Stimulated activated CD8-positive, alpha-beta memory T cell treated with anti-CD3 and anti-CD28 coated beads, Interleukin-15, amount 100 ng/mL, for 4 hours (primary cell): ENCODE measurements around the gene OR2AK2.

Experiments
- DNase-seq, 2 donors: peaks; one replicate each; pipeline ENCODE4 v3.0.0-alpha.2; 2020; ENCODE audit warnings: low read depth in 2 of 2

The OR2AK2 gene, protein sequence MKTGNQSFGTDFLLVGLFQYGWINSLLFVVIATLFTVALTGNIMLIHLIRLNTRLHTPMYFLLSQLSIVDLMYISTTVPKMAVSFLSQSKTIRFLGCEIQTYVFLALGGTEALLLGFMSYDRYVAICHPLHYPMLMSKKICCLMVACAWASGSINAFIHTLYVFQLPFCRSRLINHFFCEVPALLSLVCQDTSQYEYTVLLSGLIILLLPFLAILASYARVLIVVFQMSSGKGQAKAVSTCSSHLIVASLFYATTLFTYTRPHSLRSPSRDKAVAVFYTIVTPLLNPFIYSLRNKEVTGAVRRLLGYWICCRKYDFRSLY

DNA sequence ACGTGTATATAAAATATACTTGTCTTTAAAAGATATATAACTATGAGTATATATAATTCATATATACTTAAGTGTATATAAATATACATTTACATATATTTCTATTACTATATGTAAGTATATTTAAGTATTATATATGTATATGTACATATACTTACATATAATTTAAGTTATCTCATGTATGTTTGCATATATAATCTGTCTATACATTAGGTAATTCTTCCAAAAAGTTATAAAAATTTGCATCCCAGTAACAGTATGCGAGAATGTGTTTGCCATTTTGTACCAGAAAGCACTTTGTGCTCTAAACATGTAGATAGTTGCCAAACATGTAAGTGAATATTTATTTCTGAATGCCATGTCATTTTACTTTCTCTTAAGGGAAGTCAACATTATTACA is at the start of gene OR2AK2:
TSS of gene OR2AK2 (plus strand) at position 301 of the 400 bp plus-strand sequence. CDS start 144 bp downstream, outside the sequence.
- no peak for DNase-seq

DNA sequence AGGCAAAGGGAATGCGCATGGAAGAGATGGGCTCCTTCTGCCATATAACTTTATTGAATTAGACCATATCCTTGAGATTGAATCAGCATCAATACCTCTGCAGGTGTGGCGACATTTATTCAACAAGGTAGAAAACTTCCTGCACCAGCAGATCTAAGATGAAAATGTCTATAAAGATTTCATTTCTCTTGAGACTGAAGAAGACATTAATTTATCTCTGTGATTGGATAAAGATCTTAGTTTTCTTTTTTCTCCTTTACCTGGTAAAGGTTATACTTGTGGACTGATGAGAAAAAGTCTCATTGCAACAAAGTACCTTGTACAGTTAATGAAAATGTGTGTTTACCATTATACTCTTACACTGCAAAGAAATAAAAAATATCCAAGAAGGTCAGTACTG is 45.1 kb upstream of the OR2AK2 start, which contains the start of gene OR2T8:
TSS of gene OR2T8 (plus strand) at position 301 of the 400 bp plus-strand sequence. CDS start 766 bp downstream, outside the sequence.
- no peak for DNase-seq

DNA sequence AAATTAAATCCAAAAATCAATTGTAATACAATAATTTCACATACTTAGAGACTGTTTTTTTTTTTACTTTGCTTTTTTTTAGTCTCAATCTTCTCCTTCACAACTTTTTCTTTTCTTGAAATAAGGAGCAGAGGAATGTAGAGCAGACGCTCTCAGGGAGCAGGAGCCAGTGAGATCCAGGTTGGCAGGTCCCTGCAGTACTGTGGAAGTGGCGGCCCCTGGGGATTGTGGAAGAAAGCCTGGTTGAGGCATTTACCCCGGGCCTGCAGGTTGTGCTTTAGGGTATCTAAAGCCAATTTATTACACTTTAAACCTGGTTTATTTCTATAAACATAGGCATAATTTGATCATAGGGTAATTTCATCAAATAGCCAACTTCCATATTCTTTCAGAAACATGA is 41.1 kb upstream of the OR2AK2 start:
- no peak for DNase-seq

DNA sequence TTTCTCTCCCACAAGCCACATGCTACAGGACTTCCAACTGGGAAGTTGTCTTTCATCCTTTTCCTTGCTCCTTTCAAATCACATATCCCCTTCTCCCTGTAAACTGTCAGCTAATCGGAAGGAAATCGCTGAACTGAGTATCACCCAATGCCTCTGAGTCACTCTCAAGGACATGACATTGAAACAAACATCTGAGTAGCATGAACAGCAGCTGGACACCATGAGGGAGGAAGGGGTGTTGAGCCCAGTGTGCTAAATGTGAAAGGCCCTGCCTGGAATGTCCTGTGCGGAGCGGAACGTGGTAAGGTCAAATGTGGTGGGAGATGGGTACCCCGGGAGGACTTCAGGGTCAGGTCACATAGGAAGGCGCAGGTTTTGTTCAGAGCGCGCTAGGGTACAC is 40.2 kb upstream of the OR2AK2 start, which contains the start of gene OR2AJ1:
TSS of gene OR2AJ1 (plus strand) at position 22 of the 400 bp plus-strand sequence. CDS start 8,880 bp downstream, outside the sequence.
- no peak for DNase-seq

DNA sequence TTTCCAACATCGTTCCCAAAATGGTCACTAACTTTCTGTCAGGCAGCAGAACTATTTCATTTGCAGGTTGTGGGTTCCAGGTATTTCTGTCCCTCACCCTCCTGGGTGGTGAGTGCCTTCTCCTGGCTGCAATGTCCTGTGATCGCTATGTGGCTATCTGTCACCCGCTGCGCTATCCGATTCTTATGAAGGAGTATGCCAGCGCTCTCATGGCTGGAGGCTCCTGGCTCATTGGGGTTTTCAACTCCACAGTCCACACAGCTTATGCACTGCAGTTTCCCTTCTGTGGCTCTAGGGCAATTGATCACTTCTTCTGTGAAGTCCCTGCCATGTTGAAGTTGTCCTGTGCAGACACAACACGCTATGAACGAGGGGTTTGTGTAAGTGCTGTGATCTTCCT is 31.0 kb upstream of the OR2AK2 start:
- DNase-seq = no peak

DNA sequence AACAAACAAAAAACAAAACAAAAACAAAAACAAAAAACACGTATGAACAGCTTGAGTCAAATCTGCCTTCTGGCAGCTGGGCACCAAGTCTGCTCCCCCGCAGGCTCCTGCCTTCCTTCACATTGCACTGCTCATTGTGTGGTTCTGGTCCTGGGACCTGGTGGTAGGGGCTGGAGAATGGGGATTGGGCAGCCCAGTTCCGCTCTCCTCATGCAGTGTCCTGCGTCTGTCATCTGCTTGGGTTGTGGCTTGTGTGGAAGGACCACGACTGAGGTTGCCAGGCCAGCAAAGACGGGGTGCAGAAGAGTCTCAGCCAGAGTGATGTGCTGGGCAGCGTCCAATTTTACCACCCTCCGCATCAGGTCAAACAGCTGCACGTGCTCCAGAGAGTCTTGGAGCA is 29.3 kb upstream of the OR2AK2 start:
- DNase-seq = no peak

DNA sequence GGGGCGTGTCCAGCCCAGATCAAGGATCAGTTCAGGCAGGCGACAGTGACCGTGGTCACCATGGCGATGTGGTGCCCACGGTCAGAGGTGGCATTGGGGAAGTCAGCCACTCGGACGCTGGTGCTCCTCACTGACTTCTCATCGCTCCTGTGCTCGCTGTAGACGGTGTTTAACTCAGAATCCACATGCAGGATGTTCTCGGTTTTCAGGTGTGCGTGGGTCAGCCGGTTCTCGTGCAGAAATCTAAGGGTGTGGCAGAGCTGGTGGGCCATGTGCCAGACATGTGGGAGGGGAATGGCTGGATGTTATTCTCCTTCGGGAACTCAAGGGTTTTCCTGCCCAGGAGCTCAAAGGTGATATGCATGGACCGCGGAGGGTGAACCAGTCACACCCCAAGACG is 28.6 kb upstream of the OR2AK2 start:
- DNase-seq = no peak

DNA sequence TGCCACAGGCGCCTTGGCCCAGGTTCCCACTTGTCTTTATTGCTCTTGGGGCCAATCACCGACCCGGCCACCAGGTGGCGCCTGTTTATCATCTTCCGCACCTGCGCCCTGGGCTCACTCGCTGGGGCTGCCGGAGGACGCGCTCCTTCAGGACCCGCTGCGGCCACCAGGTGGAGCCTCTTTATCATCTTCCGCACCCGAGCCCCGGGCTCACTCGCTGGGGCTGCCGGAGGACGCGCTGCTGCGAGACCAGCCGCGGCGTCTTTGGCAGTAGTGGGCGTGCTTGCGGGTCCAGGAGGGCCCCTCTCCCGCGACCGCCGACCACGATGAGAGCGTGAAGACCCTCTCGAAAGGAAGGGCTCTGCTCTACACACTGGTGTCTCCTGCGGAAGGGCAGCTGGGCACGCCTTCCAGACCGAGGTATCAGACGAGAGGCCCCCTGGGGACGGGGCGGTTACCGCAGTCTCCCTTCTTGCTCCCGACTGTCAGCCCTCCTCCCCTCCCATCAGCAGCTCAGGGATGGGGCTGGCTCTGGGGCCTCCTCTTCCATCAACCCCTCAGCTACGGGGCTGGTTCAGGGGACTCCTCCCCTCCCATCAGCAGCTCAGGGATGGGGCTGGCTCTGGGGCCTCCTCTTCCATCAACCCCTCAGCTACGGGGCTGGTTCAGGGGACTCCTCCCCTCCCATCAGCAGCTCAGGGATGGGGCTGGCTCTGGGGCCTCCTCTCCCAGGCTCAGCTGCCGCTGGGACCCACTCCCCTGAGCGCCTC is 27.9 kb upstream of the OR2AK2 start:
- peak; percentile 64 to 67 for DNase-seq

DNA sequence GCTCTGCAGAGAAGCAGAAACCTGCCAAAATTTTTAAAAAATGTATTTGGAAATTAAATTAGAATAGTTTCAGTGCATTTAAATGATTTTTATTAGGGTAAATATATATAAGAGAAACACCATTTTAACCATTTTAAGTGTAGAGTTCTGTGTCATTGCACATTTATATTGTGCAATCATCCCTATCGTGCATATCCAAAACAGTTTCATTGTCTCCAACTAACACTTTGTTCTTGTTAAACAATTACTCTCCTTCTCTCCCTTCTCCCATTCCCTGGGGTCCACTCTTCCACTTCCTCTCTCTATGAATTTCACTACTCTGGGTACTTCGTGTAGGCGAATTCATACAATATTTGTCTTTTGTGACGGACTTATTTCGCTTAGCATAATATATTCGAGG is 22.4 kb upstream of the OR2AK2 start:
- no peak for DNase-seq

DNA sequence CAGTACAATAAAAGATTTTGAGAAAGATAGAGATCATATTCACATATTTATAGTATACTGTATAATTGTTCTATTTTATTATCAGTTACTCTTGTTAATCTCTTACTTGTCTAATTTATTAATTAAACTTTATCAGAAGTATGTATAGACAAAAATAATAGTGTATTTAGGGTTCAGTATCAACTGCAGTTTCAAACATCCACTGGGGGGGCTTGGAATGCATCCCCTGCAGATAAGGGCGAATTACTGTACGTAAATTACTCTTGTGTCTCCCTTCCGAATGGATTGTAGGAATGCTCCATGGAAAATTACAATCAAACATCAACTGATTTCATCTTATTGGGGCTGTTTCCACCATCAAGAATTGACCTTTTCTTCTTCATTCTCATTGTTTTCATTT is 16.5 kb upstream of the OR2AK2 start, which contains the start of gene OR2L8:
TSS of gene OR2L8 (plus strand) at position 301 of the 400 bp plus-strand sequence. CDS start at position 301, 0 bp downstream.
- no peak for DNase-seq

DNA sequence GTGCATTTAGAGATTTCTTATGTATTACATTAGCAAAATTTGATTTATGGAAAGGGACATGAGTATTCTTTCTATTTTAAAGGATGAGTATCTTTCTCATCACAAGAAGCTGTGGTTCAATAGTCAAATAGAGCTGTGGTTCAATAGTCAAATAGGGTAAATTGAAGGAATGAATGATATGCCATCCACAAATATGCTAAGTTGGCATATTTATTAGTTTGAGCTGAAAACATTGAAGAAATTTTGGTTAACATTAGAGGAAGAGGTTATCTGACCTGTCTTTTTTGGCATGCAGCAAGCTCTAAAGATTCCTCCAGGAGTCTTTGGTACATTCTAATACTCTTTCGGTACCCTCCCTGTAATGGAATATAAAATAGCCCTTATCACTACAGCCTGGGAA is 11.6 kb upstream of the OR2AK2 start:
- no peak for DNase-seq

DNA sequence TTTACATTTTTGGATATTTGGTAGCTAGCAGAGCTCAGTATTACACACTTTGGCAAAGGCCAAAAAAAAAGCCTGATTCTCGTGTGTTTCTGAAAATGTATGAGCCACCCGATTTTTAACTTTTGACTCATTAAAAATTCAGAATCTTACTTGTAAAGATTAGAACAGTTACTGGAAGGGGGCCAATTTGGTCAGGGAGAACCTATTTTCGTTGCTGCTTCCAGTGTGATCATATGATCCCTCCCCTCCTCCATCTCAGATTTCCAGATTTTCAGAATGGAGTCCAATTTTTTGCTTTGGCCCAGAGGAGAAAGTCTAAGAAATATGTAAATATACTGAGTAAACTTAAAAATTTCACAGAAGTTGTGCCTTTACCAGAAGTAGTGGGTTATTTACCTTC is 3.2 kb upstream of the OR2AK2 start:
- DNase-seq = no peak

DNA sequence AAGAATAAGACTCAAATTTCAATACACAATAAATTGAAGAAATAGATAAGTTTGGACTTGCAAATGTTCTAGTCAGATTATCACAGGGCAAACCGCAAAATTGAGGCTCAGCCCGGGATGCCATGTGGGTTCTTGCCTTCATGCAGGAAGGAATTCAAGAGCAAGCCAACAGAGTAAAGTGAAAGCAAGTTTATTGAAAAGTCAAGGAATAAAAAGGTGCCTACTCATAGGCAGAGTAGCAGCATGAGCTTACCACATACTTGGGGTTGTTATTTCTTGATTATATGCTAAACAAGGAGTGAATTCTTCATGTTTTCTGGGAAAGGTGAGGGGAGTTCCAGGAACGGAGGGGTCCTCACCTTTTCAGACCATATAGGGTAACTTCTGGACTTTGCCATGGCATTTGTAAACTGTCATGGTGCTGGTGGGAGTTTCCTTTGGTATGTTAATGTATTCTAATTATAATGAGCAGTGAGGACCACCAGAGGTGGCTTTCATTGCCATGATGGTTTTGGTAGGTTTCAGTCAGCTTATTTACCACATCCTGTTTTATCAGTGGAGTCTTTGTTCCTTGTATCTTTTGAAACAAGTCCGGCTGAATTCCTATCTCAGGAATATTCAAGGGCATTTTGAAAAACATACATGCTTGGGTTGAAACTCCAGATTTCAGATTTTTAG is 2.0 kb upstream of the OR2AK2 start:
- DNase-seq = no peak

DNA sequence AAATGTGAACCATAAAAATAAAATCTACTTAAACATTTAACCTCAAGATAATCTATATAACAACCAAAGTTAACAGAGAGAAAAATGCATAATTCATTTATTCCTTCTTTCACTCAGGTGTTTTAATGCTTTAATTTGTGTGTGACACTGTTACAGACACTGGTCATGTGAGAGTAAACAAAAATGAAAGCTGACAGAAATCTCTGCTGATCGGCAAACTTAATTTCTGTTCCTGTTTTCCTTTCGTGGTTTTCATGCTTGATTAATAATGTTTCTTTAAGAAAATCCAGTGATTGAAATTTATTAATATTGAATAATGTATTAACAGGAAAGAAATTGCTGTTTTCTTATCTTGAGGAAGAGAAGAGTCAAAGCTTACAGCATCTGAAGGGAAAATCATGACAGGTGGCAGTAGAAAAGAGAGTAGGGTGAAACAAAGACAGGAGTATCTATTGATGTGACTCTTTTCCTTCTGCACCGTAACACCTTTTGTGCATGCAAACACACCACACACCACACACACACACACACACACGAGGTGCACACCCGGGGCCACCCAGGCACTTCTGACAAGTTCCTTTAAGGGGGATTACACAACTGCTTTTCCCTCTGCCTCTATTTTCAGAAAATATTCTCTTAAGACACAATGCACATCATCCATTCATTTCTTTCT is 1.6 kb downstream of the OR2AK2 start:
- no peak for DNase-seq

DNA sequence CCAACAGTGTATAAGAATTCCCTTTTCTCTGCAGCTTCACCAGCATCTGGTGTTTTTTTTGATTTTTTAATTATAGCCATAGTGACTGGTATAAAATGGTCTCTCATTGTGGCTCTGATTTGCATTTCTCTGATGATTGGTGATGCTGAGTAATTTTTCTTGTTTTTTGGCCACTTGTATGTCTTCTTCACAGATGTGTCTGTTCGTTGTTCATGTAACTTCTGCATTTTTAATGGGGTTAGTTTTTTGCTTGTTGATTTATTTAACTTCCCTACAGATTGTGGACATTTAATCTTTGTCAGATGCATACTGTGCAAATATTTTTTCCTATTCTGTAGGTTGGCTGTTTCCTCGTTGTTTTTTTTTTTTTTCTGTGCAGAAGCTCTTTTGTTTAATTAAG is 28.0 kb downstream of the OR2AK2 start:
- no peak for DNase-seq

DNA sequence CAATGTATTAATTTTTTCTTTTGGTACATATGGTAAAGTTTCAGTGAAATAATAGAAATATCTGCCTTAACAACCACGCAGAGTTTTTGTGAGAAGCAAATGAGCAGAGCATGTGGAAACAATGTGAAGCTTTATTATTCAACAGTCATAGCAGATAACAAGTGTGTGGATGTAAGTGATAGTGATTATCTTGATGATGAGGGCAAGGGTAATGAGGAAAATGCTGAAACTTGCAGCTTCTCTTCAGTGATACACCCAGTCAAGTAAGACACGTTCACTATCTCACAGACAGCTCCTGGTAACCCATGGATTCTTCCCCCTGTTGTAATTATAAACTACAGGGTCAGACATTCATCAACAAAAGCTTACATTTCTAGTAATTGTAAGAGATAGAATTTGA is 33.8 kb downstream of the OR2AK2 start:
- no peak for DNase-seq

DNA sequence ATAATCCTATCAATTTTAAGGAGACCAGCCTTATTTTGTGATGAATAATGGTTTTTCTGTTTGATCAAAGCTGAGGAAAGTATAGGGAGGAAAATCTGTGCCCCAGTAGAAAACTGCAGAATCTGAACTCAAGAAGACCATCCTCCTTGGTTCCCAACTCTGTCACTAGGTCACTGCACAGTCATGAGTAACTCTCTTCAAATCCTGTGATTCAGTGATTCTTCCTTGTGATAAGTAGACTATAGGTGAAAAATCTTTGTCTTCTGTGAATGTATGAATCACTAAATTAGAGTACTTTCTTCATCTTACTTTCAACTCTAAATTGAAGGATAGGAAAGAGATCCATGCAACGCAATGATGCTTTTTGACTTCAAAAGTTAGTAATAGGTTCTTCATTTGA is 35.1 kb downstream of the OR2AK2 start:
- DNase-seq = no peak

DNA sequence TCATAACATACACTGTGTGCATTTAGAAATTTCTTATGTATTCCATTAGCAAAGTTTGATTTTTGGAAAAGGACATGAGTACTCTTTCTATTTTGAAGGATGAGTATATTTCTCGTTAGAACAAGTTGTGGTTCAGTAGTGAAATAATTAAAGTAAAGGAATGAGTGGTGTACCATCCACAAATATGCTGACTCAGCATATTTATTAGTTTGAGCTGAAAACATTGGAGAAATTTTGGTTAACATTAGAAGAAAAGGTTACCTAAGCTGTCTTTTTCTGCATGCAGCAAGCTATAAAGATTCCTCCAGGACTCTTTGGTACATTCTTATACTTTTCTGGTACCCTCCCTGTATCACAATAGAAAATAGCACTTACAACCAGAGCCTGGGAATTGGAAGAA is 42.7 kb downstream of the OR2AK2 start:
- no peak for DNase-seq

DNA sequence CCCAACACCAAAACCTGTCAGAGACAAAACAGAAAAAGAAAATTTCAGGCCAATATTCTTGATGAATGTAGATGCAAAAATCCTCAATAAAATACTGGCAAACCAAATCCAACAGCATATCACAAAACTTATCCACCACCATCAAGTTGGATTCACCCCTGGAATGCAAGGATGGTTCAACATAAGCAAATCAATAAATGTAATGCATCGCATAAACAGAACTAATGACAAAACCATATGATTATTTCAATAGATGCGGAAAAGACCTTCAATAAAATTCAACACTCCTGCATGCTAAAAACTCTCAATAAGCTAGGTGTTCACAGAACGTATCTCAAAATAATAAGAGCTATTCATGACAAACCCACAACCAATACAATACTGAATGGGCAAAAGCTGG is 44.6 kb downstream of the OR2AK2 start:
- no peak for DNase-seq

DNA sequence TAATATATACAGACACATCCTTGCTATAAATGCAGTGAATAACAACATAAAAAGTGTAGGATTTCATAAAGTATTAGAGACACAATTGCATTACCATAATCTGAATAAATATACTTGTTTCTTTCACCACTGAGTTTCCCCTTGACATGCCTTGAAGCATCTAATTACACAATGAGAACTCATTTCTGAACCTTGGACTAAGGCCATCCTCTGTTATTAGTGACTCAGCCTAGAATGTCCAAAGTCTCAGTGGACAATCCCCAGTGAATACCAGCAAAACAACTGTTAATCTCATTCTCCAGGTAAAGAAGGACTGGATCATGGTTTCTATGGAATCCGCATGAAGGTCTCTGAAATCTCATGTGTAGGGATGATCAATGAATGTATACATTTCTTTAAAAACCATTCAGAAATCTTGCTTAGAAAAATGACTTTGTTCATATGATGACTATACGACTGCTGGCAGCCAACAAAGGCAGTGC is 48.2 kb downstream of the OR2AK2 start, which contains the start of gene OR2L5:
TSS of gene OR2L5 (plus strand) at position 432 of the 482 bp plus-strand sequence. CDS start 8,288 bp downstream, outside the sequence.
- no peak for DNase-seq

DNA sequence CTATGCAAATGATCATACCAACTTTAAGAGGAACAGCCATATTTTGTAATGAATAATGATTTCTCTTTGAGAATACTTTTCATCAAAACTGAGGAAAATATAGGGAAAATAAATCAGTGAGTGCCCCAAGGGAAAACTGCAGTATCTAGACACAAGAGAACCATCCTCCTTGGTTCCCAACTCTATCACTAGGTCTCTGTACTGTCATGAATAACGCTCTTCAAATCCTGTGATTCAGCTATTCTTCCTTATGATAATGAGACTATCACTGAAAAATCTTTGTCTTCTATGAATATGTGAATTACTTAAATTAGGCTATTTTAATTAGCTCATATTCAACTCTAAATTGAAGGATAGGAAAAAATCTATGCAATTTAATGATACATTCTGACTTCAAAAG is 50.8 kb downstream of the OR2AK2 start:
- no peak for DNase-seq
